GM21737 (cell line): ENCODE results near the gene FOXA1.

Source experiments
- ATAC-seq: cut with Tn5 transposase; IDR thresholded peaks from one replicate; pipeline ENCODE4 v1.9.1; 2021; ENCODE audit warnings: mild to moderate bottlenecking, moderate library complexity; ENCODE audit not compliant: unreplicated experiment

Gene FOXA1

DNA sequence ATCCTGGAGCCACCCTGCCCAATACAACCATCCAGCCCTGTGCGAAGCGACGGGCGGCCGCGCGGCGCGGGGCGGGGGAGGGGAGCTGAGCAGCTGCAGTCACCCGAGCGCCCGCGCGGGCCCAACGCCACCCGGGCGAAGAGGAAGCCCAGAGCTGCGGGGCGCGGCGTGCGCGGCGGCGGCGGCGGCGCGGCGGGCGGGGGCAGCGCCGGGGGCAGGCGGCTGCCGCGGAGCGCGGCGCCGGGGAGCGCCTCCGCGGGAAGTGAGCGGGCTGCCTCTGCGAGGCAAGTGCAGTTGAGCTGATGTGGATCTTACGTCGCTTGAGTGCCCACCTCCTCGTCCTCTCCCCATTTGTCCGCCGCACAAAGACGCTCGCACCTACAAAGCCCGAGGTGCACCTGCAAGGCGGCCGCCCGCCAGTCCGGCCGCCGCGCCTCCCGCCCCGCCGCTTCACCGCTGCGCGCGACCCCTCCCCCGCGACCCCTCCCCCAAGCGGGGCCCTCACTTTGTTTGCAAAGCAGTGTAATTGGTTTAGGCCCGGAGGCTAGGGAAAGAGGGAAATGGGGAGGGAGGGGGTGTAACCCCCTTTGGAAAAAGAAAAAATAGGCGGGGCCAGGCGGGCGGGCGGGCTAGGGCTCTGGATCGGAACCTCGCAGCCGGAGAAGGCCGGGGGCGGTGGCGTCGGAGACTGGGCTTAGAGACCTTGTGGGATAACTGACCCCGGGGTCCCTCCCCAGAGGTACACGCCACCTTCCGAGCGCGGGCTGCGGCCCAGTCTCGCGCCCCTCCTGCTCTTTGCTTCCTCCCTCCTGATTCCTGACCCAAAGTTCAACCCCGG lies at the start of gene FOXA1, which contains the start of gene TTC6:
Gene FOXA1 (minus strand): TSS at position 279 of the 838 bp plus-strand sequence. CDS start 277 bp downstream, at position 2.
Gene TTC6 (plus strand): TSS at position 659 of the 838 bp plus-strand sequence. CDS start 26,436 bp downstream, outside the sequence.
- ATAC-seq, result no peak

DNA sequence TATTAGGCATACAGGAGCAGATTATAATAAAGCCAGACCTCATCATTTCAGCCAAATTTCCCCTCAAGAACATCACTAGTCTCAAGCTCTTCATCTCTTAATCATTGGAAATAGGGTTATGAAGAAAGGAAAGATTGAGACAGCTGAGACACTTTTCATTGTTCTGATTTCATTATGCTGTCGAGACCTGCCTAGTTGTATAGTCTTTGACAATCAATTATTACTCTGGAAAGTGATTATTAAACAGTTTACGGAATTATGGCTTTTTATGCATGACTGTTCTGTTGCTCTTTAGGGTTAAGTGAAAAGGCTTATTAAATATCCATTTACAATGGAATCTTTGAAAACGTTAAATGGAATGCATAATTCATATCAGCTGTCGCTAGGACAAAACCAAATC lies 48.7 kb upstream of the FOXA1 start:
- no peak for ATAC-seq

DNA sequence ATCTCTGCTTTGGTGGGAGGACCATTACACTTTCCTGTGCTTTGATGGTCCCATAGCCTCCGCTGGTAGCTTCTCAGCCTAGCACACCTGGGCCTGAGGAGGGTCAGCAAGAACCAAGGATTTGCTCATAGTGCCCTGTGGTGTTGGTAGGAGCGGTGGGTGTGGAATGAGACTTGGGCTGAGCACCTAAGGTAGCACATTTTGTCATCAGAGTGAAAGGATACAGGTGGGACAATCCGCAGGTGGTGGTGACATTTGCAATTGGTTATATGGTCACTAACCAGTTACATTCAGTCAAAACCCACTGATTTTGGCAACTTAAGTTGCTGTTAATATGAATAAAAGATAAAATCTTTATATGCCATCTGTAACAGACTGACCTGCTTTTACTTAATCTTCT lies 47.1 kb upstream of the FOXA1 start:
- no peak for ATAC-seq

DNA sequence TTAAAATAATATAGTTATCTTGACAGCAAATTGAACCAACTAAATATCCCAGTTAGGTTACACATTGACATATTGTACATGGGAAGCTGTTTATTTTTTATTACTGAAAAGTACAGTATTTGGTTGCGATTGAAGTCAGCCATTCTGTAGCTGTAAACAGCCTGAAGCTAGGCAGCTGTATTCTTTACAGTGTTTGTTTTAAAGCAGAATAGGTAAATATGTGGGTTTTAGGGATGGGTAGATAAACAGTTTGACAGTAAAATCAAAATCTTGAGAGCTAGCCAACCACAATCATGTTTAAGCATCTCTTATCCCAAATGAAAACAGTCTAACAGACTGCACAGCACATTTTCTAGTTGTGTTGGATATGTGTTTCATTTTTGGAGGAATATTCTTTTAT lies 46.1 kb upstream of the FOXA1 start:
- ATAC-seq, result no peak

DNA sequence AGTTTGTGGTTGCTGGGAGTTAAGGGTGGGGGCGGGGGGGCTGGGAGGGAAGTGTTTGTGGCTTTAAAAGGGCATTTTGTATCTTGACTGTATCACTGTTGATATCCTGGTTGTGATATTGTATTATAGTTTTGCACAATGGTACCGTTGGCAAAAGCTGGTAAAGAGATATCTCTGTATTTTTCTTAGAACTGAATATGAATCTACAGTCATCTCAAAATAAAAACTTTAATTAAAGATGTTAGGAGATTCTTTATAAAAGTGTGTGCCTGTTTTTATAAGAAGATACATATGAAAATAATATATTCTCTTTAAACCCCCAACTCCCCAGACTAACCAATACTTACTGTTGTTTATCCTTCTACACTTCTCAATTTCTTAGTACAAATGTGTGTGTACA lies 43.5 kb upstream of the FOXA1 start:
- no peak for ATAC-seq

DNA sequence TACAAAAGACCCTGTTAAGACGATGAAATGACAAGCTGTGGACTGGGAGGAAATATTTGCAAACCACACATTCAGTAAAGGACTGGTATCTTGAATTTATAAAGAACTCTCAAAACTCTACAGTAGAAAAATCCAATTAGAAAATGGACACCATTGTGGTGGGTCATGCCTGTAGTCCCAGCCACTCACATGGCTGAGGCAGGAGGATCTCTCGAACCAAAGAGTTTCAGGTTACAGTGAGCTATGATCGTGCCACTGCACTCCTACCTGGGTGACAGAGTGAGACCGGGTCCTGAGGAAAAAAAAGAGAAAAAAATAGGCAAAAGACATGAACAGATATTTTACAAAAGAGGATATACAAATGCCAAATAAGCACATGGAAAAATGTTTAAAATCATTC lies 42.3 kb upstream of the FOXA1 start:
- no peak for ATAC-seq

DNA sequence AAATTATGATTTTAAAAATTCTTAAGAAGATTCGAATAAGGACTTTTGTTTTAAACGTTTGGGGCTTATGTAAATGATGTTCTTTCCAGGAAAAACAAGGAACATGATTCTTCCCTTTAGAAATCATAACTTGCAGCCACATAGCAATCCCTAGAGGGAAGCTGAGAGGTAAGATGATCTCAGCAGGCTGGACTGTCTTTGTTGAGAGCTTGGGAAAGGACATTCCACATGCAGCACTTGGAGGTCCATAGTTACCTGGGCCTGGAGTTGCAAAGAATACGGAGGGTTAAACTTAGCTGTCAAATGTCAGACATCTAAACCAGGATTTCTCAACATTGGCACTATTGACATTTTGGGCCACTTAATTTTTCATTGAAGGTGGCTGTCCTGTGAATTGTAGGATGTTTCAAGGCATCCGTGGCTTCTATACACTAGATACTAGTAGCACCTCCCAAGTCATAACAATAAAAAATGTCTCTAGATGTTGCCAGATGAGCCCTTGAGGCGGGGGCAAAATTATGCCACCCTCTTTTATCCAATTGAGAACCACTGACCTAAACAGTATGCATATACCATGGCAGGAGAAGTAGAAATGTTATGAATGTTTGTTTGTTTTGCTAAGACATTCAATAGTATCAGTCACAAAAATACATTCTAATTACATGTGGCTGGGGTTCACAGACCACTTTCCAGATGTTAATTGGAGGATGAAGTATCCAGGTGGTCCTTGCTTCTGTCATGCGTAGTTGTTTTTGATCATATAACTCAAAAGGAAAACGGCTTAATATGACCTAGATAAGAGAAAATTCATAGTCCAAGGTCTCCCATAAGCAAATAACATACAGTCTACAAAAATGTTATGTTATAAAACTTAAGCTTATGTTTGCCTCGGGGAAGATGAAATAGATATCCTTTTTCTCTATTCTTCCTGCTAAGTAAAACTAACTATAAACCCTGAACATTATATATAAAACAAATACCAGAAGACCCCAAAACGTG lies 30.8 kb upstream of the FOXA1 start:
- ATAC-seq, result no peak

DNA sequence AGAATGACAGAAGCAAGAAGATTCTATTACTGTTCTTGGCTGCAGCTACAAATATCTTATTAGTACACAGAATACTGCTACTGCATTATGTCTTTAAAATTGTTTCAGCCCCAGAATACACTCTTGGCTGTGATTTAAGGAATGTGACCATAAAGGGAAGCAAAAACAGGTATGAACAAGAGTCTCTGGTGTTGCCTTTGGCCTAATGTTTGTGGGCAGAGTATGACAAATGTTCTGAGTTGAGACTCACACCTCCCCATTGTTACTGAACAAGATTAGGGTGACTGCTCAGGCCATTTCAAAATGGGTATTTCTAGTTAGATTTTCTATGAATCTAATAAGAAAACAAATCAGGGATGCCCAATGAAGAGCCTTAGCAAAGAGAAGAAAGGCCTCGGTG lies 28.9 kb upstream of the FOXA1 start:
- no peak for ATAC-seq

DNA sequence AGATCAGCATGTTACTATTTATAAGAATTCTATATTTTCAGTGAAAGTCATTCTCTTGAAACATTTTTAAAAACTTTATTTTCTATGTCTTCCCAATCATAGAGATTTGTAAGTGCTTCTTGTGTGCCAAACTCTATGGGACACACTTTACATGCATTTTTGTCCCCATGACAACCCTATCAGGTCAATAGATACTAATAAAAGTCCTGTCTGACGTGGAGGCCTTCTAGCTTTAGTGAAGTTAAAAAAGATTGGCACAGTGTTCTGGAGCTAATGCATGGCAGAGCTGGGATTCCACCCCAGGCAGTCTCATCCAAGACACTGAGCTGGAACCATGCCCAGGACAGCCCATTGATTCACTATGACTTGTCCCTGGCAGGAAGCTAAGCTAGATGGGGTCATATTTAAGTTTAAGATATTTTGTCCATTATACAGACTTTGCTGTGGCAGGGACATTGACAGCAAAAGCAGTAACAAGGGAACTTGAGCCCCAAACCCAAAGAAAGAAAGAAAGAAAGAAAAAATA lies 28.4 kb upstream of the FOXA1 start:
- ATAC-seq, result no peak

DNA sequence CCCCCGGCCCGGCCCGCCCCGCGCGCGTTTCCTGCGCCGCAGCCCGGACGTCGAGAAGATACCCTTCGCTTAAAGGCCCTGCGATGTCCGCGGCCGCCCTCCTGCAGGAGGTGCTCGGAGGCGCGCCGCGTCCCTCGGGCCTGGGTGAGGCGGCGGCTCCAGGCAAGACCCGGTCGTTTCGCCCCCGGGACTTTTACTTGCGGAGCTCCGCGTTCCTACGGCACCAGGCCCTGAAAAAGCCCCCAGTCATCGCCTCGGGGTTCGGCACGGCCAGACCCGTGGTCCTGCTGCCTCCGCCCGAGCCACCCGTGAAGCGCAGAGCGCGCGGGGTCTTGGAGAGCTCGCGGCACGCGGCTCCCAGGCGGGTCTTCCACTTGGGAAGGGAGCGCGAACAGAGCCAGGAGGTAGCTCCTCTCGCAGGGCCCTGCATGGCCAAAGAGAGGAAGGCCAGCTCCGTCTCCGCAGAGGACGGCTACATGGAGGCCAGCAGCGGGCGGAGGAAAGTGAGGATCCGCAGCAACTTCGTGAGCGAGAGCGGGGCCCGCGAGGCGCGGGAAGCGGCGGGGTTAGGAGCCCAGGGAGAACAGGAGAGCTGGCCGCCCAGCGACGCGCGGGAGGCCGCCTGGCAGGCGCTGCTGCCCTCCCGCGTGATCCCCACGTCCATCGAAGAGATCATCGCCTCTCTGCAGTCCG lies 27.3 kb upstream of the FOXA1 start:
- ATAC-seq, result no peak

DNA sequence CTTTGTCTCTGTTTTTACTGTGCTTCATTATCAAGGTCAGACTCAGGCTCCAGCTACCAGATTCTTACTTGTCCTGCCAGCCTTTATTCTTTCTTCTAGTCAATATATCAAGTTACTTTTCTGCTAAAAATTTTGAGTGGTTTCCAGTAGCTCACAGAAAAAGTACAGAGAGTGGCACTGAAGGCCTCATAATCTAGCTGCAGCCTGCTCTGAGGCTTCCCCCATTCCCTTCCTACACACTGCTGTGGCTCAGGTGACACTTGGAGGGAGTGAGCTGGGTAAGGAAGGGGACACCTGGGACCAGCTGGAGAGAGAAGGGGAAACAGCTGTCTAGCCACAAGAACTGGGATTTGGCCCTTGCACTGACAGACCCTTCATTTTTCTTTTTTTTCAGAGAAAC lies 25.8 kb upstream of the FOXA1 start:
- ATAC-seq, result no peak

DNA sequence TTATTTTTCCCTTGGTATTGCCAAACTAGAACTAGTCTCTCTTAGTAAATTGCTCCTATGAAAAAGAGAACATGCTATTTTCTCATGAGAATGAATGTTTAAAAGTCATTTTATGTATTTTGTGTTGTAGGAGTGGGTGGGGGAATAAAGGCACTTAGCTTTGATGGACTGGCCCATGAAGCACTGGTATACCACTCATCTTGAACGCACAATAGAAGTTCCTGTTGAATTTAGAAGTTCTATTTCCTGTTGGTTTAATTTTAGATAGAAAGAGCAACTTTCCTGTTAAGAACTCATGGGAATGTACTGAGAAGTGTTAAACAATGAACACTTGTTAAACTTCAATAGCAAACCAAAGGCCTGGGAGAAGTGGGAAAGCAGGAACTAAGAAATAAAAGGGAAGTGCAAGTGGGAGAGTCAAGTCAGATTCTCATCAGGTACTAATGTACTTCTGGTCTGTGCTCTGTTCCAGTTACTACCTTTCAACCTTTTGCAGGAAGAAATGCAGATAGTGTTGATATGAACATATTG lies 23.5 kb upstream of the FOXA1 start:
- ATAC-seq, result no peak

DNA sequence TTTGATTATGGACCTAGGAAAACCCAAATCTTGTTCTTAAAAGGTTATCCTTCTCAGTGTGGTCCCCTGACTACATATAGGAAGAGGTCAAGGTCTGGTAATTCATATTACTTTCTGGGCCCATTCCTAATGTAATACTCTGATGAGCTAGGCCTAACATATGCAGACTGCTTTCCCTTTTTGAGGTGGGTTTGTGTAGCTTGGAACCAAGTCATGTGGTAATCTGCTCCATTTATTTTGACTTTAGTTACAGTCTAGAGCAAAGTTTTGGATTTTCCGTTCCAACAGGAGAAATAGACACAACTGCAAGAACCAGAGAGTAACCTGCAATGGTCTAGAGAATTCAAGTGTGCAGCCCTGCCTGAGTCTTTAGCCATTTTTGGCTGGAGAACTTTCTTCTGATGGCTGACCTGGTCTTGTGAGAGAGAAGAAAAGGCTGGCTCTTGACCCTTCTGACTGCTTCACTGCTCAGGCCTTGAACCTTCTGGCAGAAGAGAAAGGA lies 22.9 kb upstream of the FOXA1 start:
- no peak for ATAC-seq

DNA sequence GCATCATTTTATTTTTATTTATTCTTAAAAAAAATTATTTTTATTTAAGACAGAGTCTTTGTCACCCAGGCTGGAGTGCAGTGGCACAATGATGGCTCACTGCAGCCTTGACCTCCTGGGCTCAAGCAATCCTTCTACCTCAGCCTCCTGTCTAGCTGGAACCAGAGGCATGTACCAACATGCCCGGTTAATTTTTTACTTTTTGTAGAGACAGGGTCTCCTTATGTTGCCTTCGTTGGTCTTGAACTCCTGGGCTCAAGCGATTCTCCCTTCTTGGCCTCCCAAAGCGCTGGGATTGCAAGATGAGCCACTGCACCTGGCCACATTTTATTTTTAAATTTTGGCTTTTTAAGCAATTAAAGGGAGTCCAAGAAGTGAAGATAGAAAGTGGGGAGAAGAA lies 21.8 kb upstream of the FOXA1 start:
- ATAC-seq, result no peak

DNA sequence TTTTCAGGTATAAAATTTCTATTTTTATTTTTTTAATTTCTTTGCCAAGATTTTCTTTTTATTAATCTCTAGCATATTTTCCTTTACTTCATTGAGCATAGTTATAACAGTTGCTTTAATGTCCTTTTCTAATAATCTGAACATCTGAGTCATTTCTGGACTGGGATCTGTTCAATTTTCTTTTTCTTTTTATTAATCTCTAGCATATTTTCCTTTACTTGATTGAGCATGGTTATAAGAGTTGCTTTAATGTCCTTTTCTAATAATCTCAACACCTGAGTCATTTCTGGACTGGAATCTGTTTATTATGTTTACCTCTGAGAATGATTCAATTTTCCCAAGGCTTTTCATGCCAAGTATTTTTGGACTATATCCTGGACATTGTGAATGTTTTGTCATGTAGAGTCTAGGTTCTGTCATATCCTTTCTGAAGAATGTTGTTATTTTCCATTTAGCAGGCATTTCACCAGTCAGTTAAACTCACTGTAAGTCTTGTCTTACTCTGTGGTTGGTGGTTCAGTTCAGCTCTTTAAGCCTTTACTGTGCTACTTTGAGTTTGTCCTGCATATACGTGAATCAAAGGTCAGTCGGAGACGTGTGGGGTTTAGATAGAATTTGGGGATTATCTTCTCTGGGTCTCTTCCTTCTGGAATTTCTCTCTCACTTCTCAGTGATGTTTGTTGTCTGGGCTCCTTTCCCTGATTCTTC lies 20.7 kb upstream of the FOXA1 start:
- no peak for ATAC-seq

DNA sequence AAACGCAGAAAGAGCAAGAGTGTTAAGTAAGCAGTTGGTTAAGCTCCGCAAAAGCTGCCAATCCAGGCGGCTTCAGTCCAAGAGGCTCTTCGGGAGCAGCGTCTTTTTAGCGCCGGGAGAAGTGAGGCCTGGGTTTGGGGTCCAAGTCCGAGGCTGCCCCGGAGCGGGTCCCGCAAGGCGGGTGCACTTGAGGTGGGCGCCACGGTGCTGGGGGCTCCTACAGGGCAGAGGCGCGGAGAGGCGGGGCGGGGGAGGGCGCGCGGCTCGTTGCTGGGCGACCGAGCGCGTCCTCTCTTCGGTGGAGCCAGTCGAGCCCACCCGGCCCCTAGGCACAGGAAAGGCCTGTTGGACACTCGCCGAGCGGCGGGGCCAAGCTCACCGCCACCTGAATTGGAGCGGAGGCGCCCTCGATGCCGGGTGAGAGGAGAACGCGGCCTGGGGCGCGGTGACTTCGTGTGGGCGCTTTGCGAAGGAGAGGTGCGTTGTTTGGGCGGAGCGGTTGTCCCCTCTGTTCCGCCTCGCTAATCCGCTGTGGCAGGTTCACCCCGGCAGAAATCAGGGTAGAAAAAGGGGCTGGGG lies 16.0 kb upstream of the FOXA1 start:
- no peak for ATAC-seq

DNA sequence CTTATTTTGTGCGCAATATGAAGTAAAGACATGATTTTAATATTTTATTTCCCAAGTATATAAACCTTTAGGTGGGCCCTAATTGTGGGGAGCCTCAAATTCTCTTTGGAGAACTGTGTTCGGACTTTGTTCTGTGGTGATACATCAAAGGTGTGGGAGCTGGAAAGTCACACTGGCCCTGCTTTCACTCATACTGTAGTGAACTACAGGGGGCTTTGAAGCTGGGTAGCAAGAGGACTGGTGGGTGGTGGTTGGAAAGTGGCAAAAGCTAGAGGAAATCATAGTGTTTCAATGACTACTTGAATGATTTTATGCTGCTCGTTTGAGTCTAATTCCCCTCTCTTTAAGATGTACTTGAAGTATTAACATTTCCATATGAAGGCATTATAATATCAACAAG lies 13.6 kb upstream of the FOXA1 start:
- ATAC-seq, result no peak

DNA sequence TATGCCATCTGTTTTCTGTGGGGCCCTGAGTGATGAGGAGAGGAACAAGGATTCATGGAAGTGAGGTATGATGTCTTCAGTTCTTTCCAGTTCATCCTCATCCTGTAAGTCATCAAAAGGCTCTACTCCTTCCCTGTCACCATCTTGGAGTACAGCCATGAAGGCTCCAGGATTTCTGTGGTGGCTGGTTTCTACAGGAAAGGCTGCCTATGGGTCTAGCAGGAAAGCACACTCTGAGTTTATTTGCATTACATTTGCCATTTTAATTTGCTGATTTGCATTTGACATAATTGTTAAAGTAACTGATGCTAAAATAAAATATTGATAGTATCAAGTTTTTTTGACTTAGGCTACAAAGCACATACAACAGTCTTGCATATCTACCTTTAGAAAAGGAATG lies 11.6 kb upstream of the FOXA1 start:
- ATAC-seq, result no peak

DNA sequence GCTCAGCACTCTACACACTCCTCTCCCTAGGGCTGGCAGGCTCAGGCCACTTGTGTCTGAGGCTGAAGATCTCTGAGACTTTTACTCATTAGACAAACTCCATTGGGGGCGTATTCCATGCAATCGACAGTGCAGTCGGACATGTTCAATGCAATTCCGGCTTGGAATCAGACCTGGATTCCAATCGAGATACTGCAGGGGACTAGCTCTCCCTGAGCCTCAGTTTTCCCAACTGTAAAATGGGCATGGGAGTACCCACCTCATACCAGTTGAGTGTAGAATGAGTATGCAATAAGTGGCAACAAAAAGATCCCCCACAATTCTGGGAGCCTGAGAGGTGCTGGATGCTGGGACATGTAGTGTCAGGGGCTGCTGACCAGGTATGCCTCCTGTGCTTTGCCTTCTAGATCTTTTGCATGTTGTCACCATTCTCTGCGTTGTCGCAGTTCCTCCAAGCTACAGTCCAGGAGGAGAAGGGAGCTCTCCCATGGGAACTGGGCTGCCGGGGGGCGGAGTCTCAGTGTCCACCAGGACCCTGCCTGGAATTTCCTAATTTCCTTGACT lies 8.7 kb upstream of the FOXA1 start:
- no peak for ATAC-seq
